ENCODE data around the gene CRYBG1.

The CRYBG1 gene

DNA sequence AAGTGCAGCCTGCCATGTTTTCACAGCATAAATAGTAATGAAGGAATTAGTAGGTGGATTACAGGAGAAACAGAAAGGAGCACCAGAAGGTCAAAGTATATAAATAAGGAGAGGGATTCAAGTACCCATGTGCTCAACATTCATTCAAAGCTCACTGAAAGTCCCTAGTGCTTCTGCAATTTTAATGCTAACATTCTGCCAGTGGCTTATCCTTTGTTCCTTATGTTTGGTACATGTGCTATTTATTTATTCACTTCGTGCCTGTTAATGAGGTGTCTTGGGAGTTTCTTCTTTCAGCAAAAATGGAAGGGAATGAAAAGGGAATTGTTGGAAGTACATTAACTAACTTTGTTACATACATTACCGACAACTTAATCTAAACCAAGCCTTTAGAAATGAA, 105.7 kb downstream of the CRYBG1 start:
- TF ChIP-seq, protein P1, sequence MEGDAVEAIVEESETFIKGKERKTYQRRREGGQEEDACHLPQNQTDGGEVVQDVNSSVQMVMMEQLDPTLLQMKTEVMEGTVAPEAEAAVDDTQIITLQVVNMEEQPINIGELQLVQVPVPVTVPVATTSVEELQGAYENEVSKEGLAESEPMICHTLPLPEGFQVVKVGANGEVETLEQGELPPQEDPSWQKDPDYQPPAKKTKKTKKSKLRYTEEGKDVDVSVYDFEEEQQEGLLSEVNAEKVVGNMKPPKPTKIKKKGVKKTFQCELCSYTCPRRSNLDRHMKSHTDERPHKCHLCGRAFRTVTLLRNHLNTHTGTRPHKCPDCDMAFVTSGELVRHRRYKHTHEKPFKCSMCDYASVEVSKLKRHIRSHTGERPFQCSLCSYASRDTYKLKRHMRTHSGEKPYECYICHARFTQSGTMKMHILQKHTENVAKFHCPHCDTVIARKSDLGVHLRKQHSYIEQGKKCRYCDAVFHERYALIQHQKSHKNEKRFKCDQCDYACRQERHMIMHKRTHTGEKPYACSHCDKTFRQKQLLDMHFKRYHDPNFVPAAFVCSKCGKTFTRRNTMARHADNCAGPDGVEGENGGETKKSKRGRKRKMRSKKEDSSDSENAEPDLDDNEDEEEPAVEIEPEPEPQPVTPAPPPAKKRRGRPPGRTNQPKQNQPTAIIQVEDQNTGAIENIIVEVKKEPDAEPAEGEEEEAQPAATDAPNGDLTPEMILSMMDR (IDR thresholded peaks at IDR 0.05; ENCODE audit: insufficient read depth, low read depth, low read length, missing control alignments), result no peak
- no peak for DNase-seq (ENCODE audit: low read depth)
- no peak overlapping the region for H3K4me3 ChIP-seq (ENCODE audit: low read depth, low read length)

DNA sequence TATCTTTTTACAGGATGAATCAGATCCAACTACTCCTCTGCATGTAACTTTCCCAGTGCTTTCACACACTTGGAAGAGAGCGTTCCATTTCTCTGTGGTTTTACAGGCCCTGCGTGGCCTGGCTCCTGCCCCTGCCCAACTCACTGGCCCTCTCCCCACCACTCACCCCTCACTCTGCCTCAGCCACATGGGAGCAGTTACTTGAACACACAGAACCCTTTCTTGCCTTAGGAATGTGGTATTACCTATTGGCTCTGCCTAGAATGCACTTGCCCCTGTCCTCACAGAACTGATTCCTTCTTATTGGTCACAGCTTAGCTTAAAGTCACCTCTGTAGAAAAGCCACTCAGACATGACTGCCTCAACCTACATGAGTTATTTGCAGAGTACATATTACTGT, 108.4 kb downstream of the CRYBG1 start:
- TF ChIP-seq, protein P1 (IDR thresholded peaks at IDR 0.05; ENCODE audit: insufficient read depth, low read depth, low read length, missing control alignments), result no peak
- no peak overlapping the region for H3K4me3 ChIP-seq (ENCODE audit: low read depth, low read length)
- DNase-seq (ENCODE audit: low read depth), result no peak

DNA sequence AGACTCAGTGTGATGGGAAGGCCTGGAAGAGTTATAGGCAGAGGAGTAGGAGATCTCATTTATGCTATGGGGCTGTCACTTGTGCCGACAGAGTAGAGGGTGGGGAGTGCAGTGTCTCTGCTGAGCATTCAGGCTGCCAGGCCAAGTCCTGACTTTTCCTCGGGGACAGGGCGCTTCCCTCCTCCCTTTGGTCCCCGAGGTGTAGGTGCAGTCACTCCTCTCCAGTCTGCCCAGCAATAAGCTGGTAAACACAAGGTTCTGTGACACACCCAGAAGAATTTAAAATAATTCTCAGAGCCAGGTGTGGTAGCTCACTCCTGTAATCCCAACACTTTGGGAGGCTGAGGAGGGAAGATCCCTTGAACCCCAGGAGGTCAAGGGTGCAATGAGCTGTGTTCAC, 109.4 kb downstream of the CRYBG1 start:
- H3K4me3 ChIP-seq (ENCODE audit: low read depth, low read length), result no peak overlapping the region
- DNase-seq (ENCODE audit: low read depth), result no peak
- TF ChIP-seq, protein P1 (IDR thresholded peaks at IDR 0.05; ENCODE audit: insufficient read depth, low read depth, low read length, missing control alignments), result no peak

DNA sequence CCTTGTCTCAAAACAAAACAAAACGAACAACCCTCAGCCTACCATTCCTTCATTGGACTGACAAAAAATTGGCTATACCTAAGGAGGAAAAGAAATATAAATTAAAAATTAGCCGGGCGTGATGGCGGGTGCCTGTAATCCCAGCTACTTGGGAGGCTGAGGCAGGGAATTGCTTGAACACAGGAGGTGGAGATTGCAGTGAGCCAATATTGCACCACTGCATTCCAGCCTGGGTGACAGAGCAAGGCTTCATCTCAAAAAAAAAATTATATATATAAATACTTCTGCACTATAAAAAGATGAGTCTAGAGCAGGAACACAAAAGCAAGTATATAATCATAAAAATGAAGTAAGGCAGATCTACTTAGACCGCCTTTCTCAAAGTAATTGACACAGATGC, 109.8 kb downstream of the CRYBG1 start:
- DNase-seq (ENCODE audit: low read depth), result no peak
- no peak overlapping the region for H3K4me3 ChIP-seq (ENCODE audit: low read depth, low read length)
- TF ChIP-seq, protein P1 (IDR thresholded peaks at IDR 0.05; ENCODE audit: insufficient read depth, low read depth, low read length, missing control alignments), result no peak

DNA sequence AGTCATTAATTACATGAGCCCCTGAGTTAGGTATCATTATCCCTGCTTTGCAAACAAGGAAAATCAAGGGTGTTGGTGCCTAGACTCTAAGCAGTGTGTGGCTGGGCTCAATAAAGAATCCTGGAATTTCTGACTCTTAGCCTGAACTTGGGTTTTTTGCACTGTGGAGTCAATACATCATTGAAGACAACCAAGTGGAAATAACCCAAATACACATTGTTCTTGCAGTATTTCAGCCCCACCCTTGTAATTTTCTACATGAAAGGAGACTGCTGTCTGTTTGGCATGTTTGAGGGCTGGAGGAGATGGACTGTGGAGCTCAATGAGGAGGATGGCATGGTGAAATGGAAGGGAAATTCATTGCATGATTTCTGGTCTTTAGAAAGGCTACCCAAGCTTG, 110.3 kb downstream of the CRYBG1 start:
- no peak for DNase-seq (ENCODE audit: low read depth)
- TF ChIP-seq, protein P1 (IDR thresholded peaks at IDR 0.05; ENCODE audit: insufficient read depth, low read depth, low read length, missing control alignments), result no peak
- no peak overlapping the region for H3K4me3 ChIP-seq (ENCODE audit: low read depth, low read length)

DNA sequence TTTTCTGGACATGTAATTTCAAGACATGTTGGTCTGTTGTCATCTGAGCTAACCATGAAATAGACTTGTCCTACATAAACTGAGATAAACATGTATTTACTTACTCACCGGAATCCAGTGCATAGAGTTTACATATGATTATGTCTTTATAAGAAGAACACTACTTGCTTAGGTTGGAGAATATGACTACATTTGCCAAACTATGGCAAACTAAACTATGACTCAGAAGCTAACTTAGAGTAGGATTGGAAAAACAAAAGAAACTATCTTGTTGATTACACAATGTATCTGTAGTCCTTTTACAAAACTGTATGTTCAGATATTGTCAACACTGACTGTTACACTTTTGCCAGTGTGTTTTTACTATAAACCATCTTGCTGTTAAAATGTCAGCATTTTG, 113.3 kb downstream of the CRYBG1 start:
- TF ChIP-seq, protein P1 (IDR thresholded peaks at IDR 0.05; ENCODE audit: insufficient read depth, low read depth, low read length, missing control alignments), result no peak
- H3K4me3 ChIP-seq (ENCODE audit: low read depth, low read length), result no peak overlapping the region
- DNase-seq (ENCODE audit: low read depth), result no peak

DNA sequence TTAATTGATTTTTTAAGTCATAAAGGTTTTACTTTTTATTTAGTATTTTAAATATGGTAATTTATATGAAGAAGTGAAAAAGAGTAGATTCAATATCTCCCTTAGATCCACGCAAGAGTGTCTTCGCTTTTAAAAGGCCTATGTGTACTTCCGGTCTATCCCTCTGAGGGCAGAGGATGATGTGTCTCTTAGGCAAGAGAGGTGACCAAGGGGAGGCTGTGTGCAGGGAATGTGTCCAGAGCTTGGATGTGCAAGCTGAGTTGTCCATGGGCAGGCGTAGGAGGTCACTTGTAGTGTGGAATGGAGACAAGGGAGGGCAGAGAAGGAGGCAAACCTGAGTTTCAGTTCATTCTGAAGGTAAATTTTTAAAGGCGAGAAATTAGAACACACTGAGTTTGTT, 113.9 kb downstream of the CRYBG1 start:
- TF ChIP-seq, protein P1 (IDR thresholded peaks at IDR 0.05; ENCODE audit: insufficient read depth, low read depth, low read length, missing control alignments), result no peak
- DNase-seq (ENCODE audit: low read depth), result no peak
- H3K4me3 ChIP-seq (ENCODE audit: low read depth, low read length), result no peak overlapping the region

Measured in GM12865 (cell line).